Measurements from ENCODE around the gene CYP24A1. TPM values are rescaled to one million over a fixed set of nuclear protein-coding genes. Genes with fewer than 3 reads are reported as not detected.

CYP24A1 gene
- total RNA-seq, 1 donor from 2014 or later = 5.9 TPM

- no peaks in the 10 kb centered on the region for H3K9me3 ChIP-seq
- no peak overlapping the region for H3K27ac ChIP-seq
- H3K4me1 ChIP-seq = peaks cover 6% of the 10 kb centered on the region
- no peak for DNase-seq (ENCODE audit: extremely low spot score in 2 of 2)
- intact Hi-C loops (cut with DNase I) = loop anchor here (10.0 kb wide), 1 partner anchor 87 kb away; no protein-coding TSS in a partner anchor
- no peaks in the 10 kb centered on the region for H3K27me3 ChIP-seq
- no peaks in the 10 kb centered on the region for H3K36me3 ChIP-seq
- TF ChIP-seq POLR2AphosphoS5 (IDR thresholded peaks at IDR 0.05; ENCODE audit: insufficient read depth in 1 of 2, low read depth in 1 of 2) (no peak), POLR2A (IDR thresholded peaks at IDR 0.05) (no peak)
- TF ChIP-seq, protein P1, sequence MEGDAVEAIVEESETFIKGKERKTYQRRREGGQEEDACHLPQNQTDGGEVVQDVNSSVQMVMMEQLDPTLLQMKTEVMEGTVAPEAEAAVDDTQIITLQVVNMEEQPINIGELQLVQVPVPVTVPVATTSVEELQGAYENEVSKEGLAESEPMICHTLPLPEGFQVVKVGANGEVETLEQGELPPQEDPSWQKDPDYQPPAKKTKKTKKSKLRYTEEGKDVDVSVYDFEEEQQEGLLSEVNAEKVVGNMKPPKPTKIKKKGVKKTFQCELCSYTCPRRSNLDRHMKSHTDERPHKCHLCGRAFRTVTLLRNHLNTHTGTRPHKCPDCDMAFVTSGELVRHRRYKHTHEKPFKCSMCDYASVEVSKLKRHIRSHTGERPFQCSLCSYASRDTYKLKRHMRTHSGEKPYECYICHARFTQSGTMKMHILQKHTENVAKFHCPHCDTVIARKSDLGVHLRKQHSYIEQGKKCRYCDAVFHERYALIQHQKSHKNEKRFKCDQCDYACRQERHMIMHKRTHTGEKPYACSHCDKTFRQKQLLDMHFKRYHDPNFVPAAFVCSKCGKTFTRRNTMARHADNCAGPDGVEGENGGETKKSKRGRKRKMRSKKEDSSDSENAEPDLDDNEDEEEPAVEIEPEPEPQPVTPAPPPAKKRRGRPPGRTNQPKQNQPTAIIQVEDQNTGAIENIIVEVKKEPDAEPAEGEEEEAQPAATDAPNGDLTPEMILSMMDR (IDR thresholded peaks at IDR 0.05) = no peak
- H3K4me3 ChIP-seq = no peak overlapping the region
Measured at GRCh38 chr20:54108326-54108642, 65.5 kb downstream of the CYP24A1 start.

DNA sequence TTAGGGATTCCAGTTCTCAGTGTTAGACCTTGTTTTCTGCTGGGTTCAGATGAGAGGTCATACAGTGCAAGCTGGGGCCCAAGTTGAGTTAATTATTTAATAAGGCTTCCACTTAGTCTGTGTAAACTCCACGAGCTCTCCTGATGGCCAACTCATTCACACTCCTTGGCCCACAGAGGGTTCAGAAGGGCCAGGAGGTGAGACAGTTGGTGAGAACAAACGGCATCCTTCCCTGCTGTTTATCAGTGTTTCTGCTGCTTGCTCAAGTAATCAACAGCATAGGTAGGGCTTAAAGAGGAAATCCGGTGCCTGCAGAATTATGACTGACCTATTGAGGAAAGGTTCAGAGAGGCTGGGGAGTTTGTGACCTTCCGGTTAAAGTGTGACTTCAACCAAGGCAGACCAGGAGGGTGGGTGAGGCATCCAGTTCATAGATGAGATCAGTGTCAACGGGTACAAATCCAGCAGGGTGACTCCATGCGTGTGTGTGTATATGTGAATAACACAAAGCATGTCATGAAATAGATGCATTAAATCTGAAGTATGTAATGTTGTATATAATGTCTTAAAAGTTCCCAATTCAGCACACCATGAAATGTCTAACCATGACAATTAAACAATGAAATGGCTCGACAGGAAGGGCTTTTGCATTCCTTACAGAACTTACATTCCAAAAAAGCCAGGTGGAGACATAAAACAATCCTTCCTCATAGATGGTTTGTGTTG is 66.0 kb downstream of the CYP24A1 start:
- intact Hi-C loops (cut with DNase I) = loop anchor here (10.0 kb wide), 1 partner anchor 87 kb away; no protein-coding TSS in a partner anchor
- TF ChIP-seq POLR2AphosphoS5 (IDR thresholded peaks at IDR 0.05; ENCODE audit: insufficient read depth in 1 of 2, low read depth in 1 of 2) = no peak

GRCh38 chr20:54107181-54107580 is 66.6 kb downstream of the CYP24A1 start:
- H3K9me3 ChIP-seq = no peaks in the 10 kb centered on the region
- intact Hi-C loops (cut with DNase I) = loop anchor here (10.0 kb wide), 1 partner anchor 88 kb away; no protein-coding TSS in a partner anchor
- peaks cover 6% of the 10 kb centered on the region for H3K4me1 ChIP-seq
- H3K27ac ChIP-seq = no peak overlapping the region
- TF ChIP-seq POLR2AphosphoS5 (IDR thresholded peaks at IDR 0.05; ENCODE audit: insufficient read depth in 1 of 2, low read depth in 1 of 2) = no peak
- H3K4me3 ChIP-seq = no peak overlapping the region
- H3K36me3 ChIP-seq = no peaks in the 10 kb centered on the region
- DNase-seq (ENCODE audit: extremely low spot score in 2 of 2) = no peak
- H3K27me3 ChIP-seq = no peaks in the 10 kb centered on the region

More for the DNA sequence above, 66.0 kb downstream of the CYP24A1 start:
- DNase-seq (ENCODE audit: extremely low spot score in 2 of 2) = no peak
- Histone ChIP-seq H3K4me3 (no peak overlapping the region), H3K27me3 (no peaks in the 10 kb centered on the region), H3K9me3 (no peaks in the 10 kb centered on the region), H3K4me1 (peaks cover 6% of the 10 kb centered on the region), H3K27ac (no peak overlapping the region), H3K36me3 (no peaks in the 10 kb centered on the region)

- H3K36me3 ChIP-seq = no peaks in the 10 kb centered on the region
- H3K4me1 ChIP-seq = peaks cover 6% of the 10 kb centered on the region
- TF ChIP-seq POLR2A (IDR thresholded peaks at IDR 0.05) = no peak
- intact Hi-C loops (cut with DNase I) = loop anchor here (10.0 kb wide), 1 partner anchor 89 kb away; no protein-coding TSS in a partner anchor
- no peaks in the 10 kb centered on the region for H3K27me3 ChIP-seq
- no peak overlapping the region for H3K27ac ChIP-seq
- no peak overlapping the region for H3K4me3 ChIP-seq
- H3K9me3 ChIP-seq = no peaks in the 10 kb centered on the region
- no peak for DNase-seq (ENCODE audit: extremely low spot score in 2 of 2)
Measured at GRCh38 chr20:54106162-54106561, 67.6 kb downstream of the CYP24A1 start.

DNA sequence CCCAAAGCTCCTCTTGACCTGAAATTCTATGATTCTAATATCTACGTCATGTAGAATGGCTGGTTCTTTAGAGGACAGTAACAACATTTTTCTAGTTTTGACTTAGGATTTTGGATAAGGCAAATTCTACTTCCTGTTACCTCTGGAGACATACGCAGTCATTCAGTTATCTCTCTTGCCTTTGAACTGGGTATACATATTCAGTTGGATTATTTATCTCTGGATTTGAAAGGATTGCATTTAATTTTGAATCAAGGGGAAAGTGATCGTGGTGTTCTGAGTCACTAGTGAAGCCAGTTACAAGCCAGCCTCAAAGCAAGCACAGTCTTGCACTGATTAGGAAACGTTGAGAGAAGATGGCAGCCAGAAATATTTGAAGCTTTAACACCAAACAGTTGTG is 68.1 kb downstream of the CYP24A1 start:
- Histone ChIP-seq H3K4me3 (no peak overlapping the region), H3K36me3 (no peaks in the 10 kb centered on the region), H3K9me3 (no peaks in the 10 kb centered on the region), H3K4me1 (peaks cover 6% of the 10 kb centered on the region), H3K27me3 (no peaks in the 10 kb centered on the region), H3K27ac (no peak overlapping the region)
- intact Hi-C loops (cut with DNase I) = loop anchor here (10.0 kb wide), 1 partner anchor 89 kb away; no protein-coding TSS in a partner anchor
- DNase-seq (ENCODE audit: extremely low spot score in 2 of 2) = no peak
- TF ChIP-seq POLR2AphosphoS5 (IDR thresholded peaks at IDR 0.05; ENCODE audit: insufficient read depth in 1 of 2, low read depth in 1 of 2) = peak in 1 of 2 donors; percentile 44
- TF ChIP-seq, protein P1 (IDR thresholded peaks at IDR 0.05) = no peak

GRCh38 chr20:54104781-54105180 is 69.0 kb downstream of the CYP24A1 start:
- H3K4me3 ChIP-seq = no peak overlapping the region

More at GRCh38 chr20:54104781-54105180, 69.0 kb downstream of the CYP24A1 start:
- intact Hi-C loops (cut with DNase I) = loop anchor here (10.0 kb wide), 1 partner anchor 90 kb away; no protein-coding TSS in a partner anchor
- TF ChIP-seq, protein P1 (IDR thresholded peaks at IDR 0.05) = no peak
- TF ChIP-seq POLR2A (IDR thresholded peaks at IDR 0.05) (no peak), POLR2AphosphoS5 (IDR thresholded peaks at IDR 0.05; ENCODE audit: insufficient read depth in 1 of 2, low read depth in 1 of 2) (no peak)
- H3K9me3 ChIP-seq = no peaks in the 10 kb centered on the region
- no peak for DNase-seq (ENCODE audit: extremely low spot score in 2 of 2)
- H3K27ac ChIP-seq = no peak overlapping the region
- no peaks in the 10 kb centered on the region for H3K27me3 ChIP-seq
- no peaks in the 10 kb centered on the region for H3K36me3 ChIP-seq
- H3K4me1 ChIP-seq = peaks cover 2% of the 10 kb centered on the region
